ENCODE measurements around the gene C2CD4A. TPM values are rescaled to one million over a fixed set of nuclear protein-coding genes. Genes with fewer than 3 reads are reported as not detected.

C2CD4A gene
- total and polyA plus RNA-seq, 12 donors: 0.07 to 0.67 (median 0.23) TPM; not detected in 3

GRCh38 chr15:62107571-62108121 is 40.9 kb downstream of the C2CD4A start:
- H3K36me3 ChIP-seq (replicated peaks in 1 of 2): no peaks in the 10 kb centered on the region
- no peak for TF ChIP-seq POLR2A (IDR thresholded peaks at IDR 0.05)
- TF ChIP-seq, protein P1, sequence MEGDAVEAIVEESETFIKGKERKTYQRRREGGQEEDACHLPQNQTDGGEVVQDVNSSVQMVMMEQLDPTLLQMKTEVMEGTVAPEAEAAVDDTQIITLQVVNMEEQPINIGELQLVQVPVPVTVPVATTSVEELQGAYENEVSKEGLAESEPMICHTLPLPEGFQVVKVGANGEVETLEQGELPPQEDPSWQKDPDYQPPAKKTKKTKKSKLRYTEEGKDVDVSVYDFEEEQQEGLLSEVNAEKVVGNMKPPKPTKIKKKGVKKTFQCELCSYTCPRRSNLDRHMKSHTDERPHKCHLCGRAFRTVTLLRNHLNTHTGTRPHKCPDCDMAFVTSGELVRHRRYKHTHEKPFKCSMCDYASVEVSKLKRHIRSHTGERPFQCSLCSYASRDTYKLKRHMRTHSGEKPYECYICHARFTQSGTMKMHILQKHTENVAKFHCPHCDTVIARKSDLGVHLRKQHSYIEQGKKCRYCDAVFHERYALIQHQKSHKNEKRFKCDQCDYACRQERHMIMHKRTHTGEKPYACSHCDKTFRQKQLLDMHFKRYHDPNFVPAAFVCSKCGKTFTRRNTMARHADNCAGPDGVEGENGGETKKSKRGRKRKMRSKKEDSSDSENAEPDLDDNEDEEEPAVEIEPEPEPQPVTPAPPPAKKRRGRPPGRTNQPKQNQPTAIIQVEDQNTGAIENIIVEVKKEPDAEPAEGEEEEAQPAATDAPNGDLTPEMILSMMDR (IDR thresholded peaks at IDR 0.05): no peak

DNA sequence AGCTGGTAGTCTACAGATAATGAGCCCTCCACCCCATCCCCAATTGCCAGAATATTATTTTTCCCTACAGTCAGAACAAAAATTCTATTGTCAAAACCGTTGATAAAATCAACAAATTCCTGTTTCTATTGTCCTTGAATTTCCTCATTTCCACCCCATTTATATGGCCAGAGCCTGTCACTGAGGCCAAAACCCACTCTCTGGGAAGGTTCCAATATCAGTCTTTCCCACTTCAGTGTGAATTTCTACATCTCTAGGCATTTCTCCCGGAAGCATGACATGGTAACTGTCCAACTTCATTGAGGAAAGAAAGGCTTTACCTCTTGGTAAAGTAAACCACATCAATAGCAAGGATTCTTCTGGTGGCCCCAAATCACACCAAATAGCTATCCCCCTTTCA is 41.6 kb downstream of the C2CD4A start:
- Histone ChIP-seq H3K27ac (no peak overlapping the region), H3K4me3 (no peak overlapping the region), H3K4me1 (replicated peaks in 1 of 2) (peaks cover 23 to 35% of the 10 kb centered on the region in 2 donors), H3K9me3 (replicated peaks in 1 of 3) (no peaks in the 10 kb centered on the region), H3K27me3 (no peaks in the 10 kb centered on the region), H3K36me3 (replicated peaks in 1 of 2) (no peaks in the 10 kb centered on the region)
- WGBS, 4 donors: 65 to 77% (median 71%) methylated on average over 2 of the region's 2 CpGs
- TF ChIP-seq, protein P1 (IDR thresholded peaks at IDR 0.05): no peak
- TF ChIP-seq POLR2A (IDR thresholded peaks at IDR 0.05): no peak
- DNase-seq: no peak
- intact Hi-C loops (cut with DNase I): no loop called here

More at GRCh38 chr15:62107571-62108121, 40.9 kb downstream of the C2CD4A start:
- intact Hi-C loops (cut with DNase I): no loop called here
- 74 to 85% (median 78%) methylated on average over 2 of the region's 2 CpGs for WGBS, 4 donors
- Histone ChIP-seq H3K27ac (no peak overlapping the region), H3K9me3 (replicated peaks in 1 of 3) (no peaks in the 10 kb centered on the region), H3K27me3 (no peaks in the 10 kb centered on the region), H3K4me1 (replicated peaks in 1 of 2) (peaks cover 16 to 29% of the 10 kb centered on the region in 2 donors), H3K4me3 (no peak overlapping the region)
- no peak for DNase-seq

DNA sequence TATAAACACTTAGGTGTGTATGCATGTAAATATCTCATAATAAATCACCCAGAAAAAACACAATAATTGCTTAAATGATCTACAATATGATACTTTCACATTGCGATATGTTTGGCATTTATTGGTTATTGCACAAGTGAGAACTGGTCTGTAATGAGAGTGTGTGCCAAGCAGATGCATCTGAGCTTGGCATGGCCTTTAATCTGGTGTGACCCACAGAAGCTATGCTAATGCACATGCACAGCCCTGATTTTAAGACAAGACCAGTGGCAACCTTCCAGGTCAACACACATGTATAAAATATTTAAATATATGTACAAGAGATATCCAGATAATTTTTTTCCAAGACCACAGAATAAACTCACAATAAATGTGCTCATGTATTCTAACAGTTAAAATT is 42.7 kb downstream of the C2CD4A start:
- intact Hi-C loops (cut with DNase I): no loop called here
- 77 to 89% (median 82%) methylated on average over 1 of the region's 1 CpG for WGBS, 4 donors
- Histone ChIP-seq H3K9me3 (replicated peaks in 1 of 3) (no peaks in the 10 kb centered on the region), H3K4me3 (no peak overlapping the region), H3K36me3 (replicated peaks in 1 of 2) (no peaks in the 10 kb centered on the region), H3K27ac (peak overlapping the region in 2 of 5 donors; percentile 87), H3K27me3 (no peaks in the 10 kb centered on the region), H3K4me1 (replicated peaks in 1 of 2) (peaks cover 23 to 35% of the 10 kb centered on the region in 2 donors)
- DNase-seq: no peak
- TF ChIP-seq POLR2A (IDR thresholded peaks at IDR 0.05): no peak
- TF ChIP-seq, protein P1 (IDR thresholded peaks at IDR 0.05): no peak

- H3K36me3 ChIP-seq (replicated peaks in 1 of 2): no peaks in the 10 kb centered on the region
- H3K4me1 ChIP-seq (replicated peaks in 1 of 2): peaks cover 23 to 35% of the 10 kb centered on the region in 2 donors
- WGBS, 4 donors: 44 to 52% (median 48%) methylated on average over 6 of the region's 6 CpGs
- H3K9me3 ChIP-seq (replicated peaks in 1 of 3): no peaks in the 10 kb centered on the region
- DNase-seq: peak; percentile 44 to 84 (median 56)
- H3K27ac ChIP-seq: peak overlapping the region in 4 of 5 donors; percentile 69 to 87 (median 82)
- TF ChIP-seq, protein P1 (IDR thresholded peaks at IDR 0.05): no peak
- TF ChIP-seq POLR2A (IDR thresholded peaks at IDR 0.05): peak in 1 of 2 donors; percentile 24
- intact Hi-C loops (cut with DNase I): no loop called here
- no peak overlapping the region for H3K4me3 ChIP-seq
- no peaks in the 10 kb centered on the region for H3K27me3 ChIP-seq
Measured at GRCh38 chr15:62109982-62110851, 43.4 kb downstream of the C2CD4A start.

All from adrenal gland (tissue), 12 donors.